AG04450 (cell line): ENCODE measurements around the gene ROCK2. TPM values are rescaled to one million over a fixed set of nuclear protein-coding genes. Genes with fewer than 3 reads are reported as not detected.

Experiments used
- CTCF ChIA-PET: fragments of 300-600, 350-600 bp; formaldehyde crosslinking; extraction: SDS; loops from one replicate; lab custom pipeline; 2022; ENCODE audit warnings: antibody characterized with exemption, inconsistent platforms; lab: Charles Lee
- POLR2A ChIA-PET: fragments of 350-600 bp; formaldehyde crosslinking; extraction: SDS; loops from one replicate; lab custom pipeline; 2021; ENCODE audit warnings: antibody characterized with exemption, inconsistent platforms; lab: Yijun Ruan, JAX
- DNase-seq: peaks from one replicate; pipeline ENCODE4 v3.0.0-alpha.2; 2011; ENCODE audit warnings: low read depth, low spot score
- H3K27ac ChIP-seq: one replicate; pipeline ENCODE4 v1.5.1; 2012; ENCODE audit warnings: low read depth, low read length, control low read depth
- H3K27me3 ChIP-seq: one replicate; pipeline ENCODE4 v1.6.0; 2012; ENCODE audit warnings: low read length; ENCODE audit not compliant: control insufficient read depth, insufficient read depth
- H3K4me3 ChIP-seq: 2 replicates; pipeline ENCODE4 v1.5.1; 2011; ENCODE audit warnings: mild to moderate bottlenecking, low read depth, low read length, control low read depth
- H3K9me3 ChIP-seq: 2 replicates; pipeline ENCODE4 v1.5.1; 2012; ENCODE audit warnings: low read length; ENCODE audit not compliant: control insufficient read depth, insufficient read depth
- CTCF ChIP-seq: IDR thresholded peaks from 2 replicates; pipeline ENCODE4 v1.5.1; 2011; ENCODE audit warnings: low read depth, low read length, control low read depth, inconsistent platforms
- polyA plus RNA-seq: library from polyadenylated mRNA; depleted of rRNA; stranded (reverse); fragments of >200 nt; gene quantifications from 2 replicates; pipeline ENCODE4 v1.2.3, GENCODE V29; 2011

The ROCK2 gene
- polyA plus RNA-seq, 1 experiment: 28.2 TPM

GRCh38 chr2:11288431-11288830, 56.0 kb downstream of the ROCK2 start:
- TF ChIP-seq CTCF: no peak
- ChIA-PET POLR2A (no interaction called here), CTCF (interaction anchor here (1.5 kb wide), 1 partner anchor 130 kb away, joined by 3 read pairs; no protein-coding TSS in a partner anchor)
- Histone ChIP-seq H3K27ac (no peak overlapping the region), H3K27me3 (no peaks in the 10 kb centered on the region), H3K4me3 (no peak overlapping the region), H3K9me3 (no peaks in the 10 kb centered on the region; the same call in 1 of the 2 replicates)
- DNase-seq: no peak

GRCh38 chr2:11286749-11287148, 57.7 kb downstream of the ROCK2 start:
- Histone ChIP-seq H3K4me3 (no peak overlapping the region), H3K27ac (no peak overlapping the region), H3K27me3 (no peaks in the 10 kb centered on the region), H3K9me3 (no peaks in the 10 kb centered on the region; the same call in 1 of the 2 replicates)
- ChIA-PET CTCF (interaction anchor here (0.9 kb wide), 1 partner anchor 34 kb away, joined by 4 read pairs; no protein-coding TSS in a partner anchor), POLR2A (no interaction called here)
- no peak for DNase-seq
- no peak for TF ChIP-seq CTCF

GRCh38 chr2:11286323-11286722, 58.1 kb downstream of the ROCK2 start:
- no peaks in the 10 kb centered on the region for H3K27me3 ChIP-seq
- no peak for TF ChIP-seq CTCF
- no peak for DNase-seq
- H3K27ac ChIP-seq: no peak overlapping the region
- POLR2A ChIA-PET: no interaction called here
- CTCF ChIA-PET: interaction anchor here (0.9 kb wide), 1 partner anchor 35 kb away, joined by 4 read pairs; no protein-coding TSS in a partner anchor
- no peak overlapping the region for H3K4me3 ChIP-seq
- no peaks in the 10 kb centered on the region; the same call in 1 of the 2 replicates for H3K9me3 ChIP-seq

- ChIA-PET POLR2A (interaction anchor here (0.6 kb wide), 1 partner anchor 179 kb away, joined by 3 read pairs; no protein-coding TSS in a partner anchor), CTCF (no interaction called here)
- Histone ChIP-seq H3K9me3 (no peaks in the 10 kb centered on the region), H3K4me3 (no peak overlapping the region), H3K27ac (no peak overlapping the region), H3K27me3 (no peaks in the 10 kb centered on the region)
- no peak for DNase-seq
- no peak for TF ChIP-seq CTCF
Measured at GRCh38 chr2:11285499-11285898, 58.9 kb downstream of the ROCK2 start.

- no peaks in the 10 kb centered on the region for H3K27me3 ChIP-seq
- ChIA-PET CTCF (no interaction called here), POLR2A (no interaction called here)
- H3K9me3 ChIP-seq: no peaks in the 10 kb centered on the region
- DNase-seq: no peak
- H3K4me3 ChIP-seq: no peak overlapping the region
- H3K27ac ChIP-seq: no peak overlapping the region
- no peak for TF ChIP-seq CTCF
Measured at GRCh38 chr2:11281186-11281585, 63.2 kb downstream of the ROCK2 start.
